ENCODE results near the gene C1QTNF4. TPM values are rescaled to one million over a fixed set of nuclear protein-coding genes. Genes with fewer than 3 reads are reported as not detected.

Gene C1QTNF4
- total RNA-seq, 4 donors from 2014 or later: 0.68 to 7.8 (median 1.8) TPM

GRCh38 chr11:47578524-47579494 lies 15.4 kb downstream of the C1QTNF4 start, which contains the start of the genes KBTBD4 and NDUFS3:
Gene KBTBD4 (minus strand): TSS chr11:47578970. CDS start chr11:47578951, 19 bp downstream.
Gene NDUFS3 (plus strand): TSS chr11:47579074. CDS start chr11:47579092, 18 bp downstream.
- Histone ChIP-seq H3K36me3 (peaks cover 0 to 37% (median 17%) of the 10 kb centered on the region in 4 donors), H3K27ac (peak within 1 kb of the TSS; percentile 86 to 91 (median 89)), H3K27me3 (no peaks in the 10 kb centered on the region), H3K9me3 (no peaks in the 10 kb centered on the region), H3K4me1 (peaks cover 16 to 26% (median 23%) of the 10 kb centered on the region in 4 donors), H3K4me3 (peak within 1 kb of the TSS; percentile 72 to 97 (median 87))
- in situ Hi-C loops (cut with MboI; ENCODE audit: low pct_ligation_motif_present in 1 of 4, low pct_unique_long_range_greater_than_20kb in 1 of 4, low sequenced_read_pairs in 3 of 4): no loop called here
- intact Hi-C loops (cut with DNase I; ENCODE audit: low total_unique reads): loop anchor here (5.0 kb wide), 1 partner anchor 138 kb away; the partner anchor contains the start of gene AGBL2
- TF ChIP-seq CTCF (IDR thresholded peaks at IDR 0.05) (peak in 1 of 5 experiments; percentile 8), POLR2A (IDR thresholded peaks at IDR 0.05) (peak; percentile 79), POLR2AphosphoS5 (IDR thresholded peaks at IDR 0.05) (peak; percentile 88 to 94 (median 89)), EP300 (IDR thresholded peaks at IDR 0.05; ENCODE audit: low read depth) (no peak)
- 1% methylated on average over 70 of the region's 72 CpGs; no CpG with 5 or more reads in 1 of the 2 donors for WGBS, 2 donors (ENCODE audit: low coverage in 1 of 2)
- peak; percentile 90 for DNase-seq

GRCh38 chr11:47577460-47578041 lies 16.7 kb downstream of the C1QTNF4 start:
- peak overlapping the region in 1 of 4 donors; percentile 97 for H3K4me3 ChIP-seq
- peaks cover 0 to 35% (median 13%) of the 10 kb centered on the region in 4 donors for H3K36me3 ChIP-seq
- H3K9me3 ChIP-seq: no peaks in the 10 kb centered on the region
- no peak for DNase-seq
- 78% methylated on average over 13 of the region's 13 CpGs; no CpG with 5 or more reads in 1 of the 2 donors for WGBS, 2 donors (ENCODE audit: low coverage in 1 of 2)
- H3K27me3 ChIP-seq: no peaks in the 10 kb centered on the region
- peaks cover 16 to 26% (median 23%) of the 10 kb centered on the region in 4 donors for H3K4me1 ChIP-seq
- in situ Hi-C loops (cut with MboI; ENCODE audit: low pct_ligation_motif_present in 1 of 4, low pct_unique_long_range_greater_than_20kb in 1 of 4, low sequenced_read_pairs in 3 of 4): no loop called here
- intact Hi-C loops (cut with DNase I; ENCODE audit: low total_unique reads): loop anchor here (5.0 kb wide), 1 partner anchor 140 kb away; the partner anchor contains the start of gene AGBL2
- no peak for TF ChIP-seq POLR2AphosphoS5 (IDR thresholded peaks at IDR 0.05)
- no peak for TF ChIP-seq CTCF (IDR thresholded peaks at IDR 0.05)
- no peak for TF ChIP-seq EP300 (IDR thresholded peaks at IDR 0.05; ENCODE audit: low read depth)
- no peak for TF ChIP-seq POLR2A (IDR thresholded peaks at IDR 0.05)
- H3K27ac ChIP-seq: peak overlapping the region in 1 of 4 donors; percentile 88

- intact Hi-C loops (cut with DNase I; ENCODE audit: low total_unique reads): no loop called here
- H3K9me3 ChIP-seq: no peaks in the 10 kb centered on the region
- no peak for DNase-seq
- H3K27me3 ChIP-seq: no peaks in the 10 kb centered on the region
- in situ Hi-C loops (cut with MboI; ENCODE audit: low pct_ligation_motif_present in 1 of 4, low pct_unique_long_range_greater_than_20kb in 1 of 4, low sequenced_read_pairs in 3 of 4): loop anchor here in 1 of 4 donors (25.0 kb wide), 1 partner anchor 111 kb away; no protein-coding TSS in a partner anchor
- H3K27ac ChIP-seq: no peak overlapping the region
- H3K4me1 ChIP-seq: peaks cover 8 to 12% (median 11%) of the 10 kb centered on the region in 4 donors
- 88% methylated on average over 11 of the region's 11 CpGs; no CpG with 5 or more reads in 1 of the 2 donors for WGBS, 2 donors (ENCODE audit: low coverage in 1 of 2)
- no peak overlapping the region for H3K4me3 ChIP-seq
- peaks cover 0 to 16% (median 5%) of the 10 kb centered on the region in 4 donors for H3K36me3 ChIP-seq
- TF ChIP-seq EP300 (IDR thresholded peaks at IDR 0.05; ENCODE audit: low read depth) (no peak), POLR2AphosphoS5 (IDR thresholded peaks at IDR 0.05) (no peak), CTCF (IDR thresholded peaks at IDR 0.05) (no peak), POLR2A (IDR thresholded peaks at IDR 0.05) (no peak)
Observed at GRCh38 chr11:47573321-47573720, 20.9 kb downstream of the C1QTNF4 start.

All from transverse colon (tissue), 4 donors.